B cell (primary cell): ENCODE measurements around the gene ARAF. TPM values are rescaled to one million over a fixed set of nuclear protein-coding genes. Genes with fewer than 3 reads are reported as not detected.

Source experiments
- ATAC-seq: fragments of 200-7000 bp; cut with Tn5 transposase; one replicate; pipeline ENCODE4 v1.10.0; 2021; ENCODE audit warnings: low read depth, mild to moderate bottlenecking, moderate number of reproducible peaks, moderate library complexity
- CTCF ChIA-PET: fragments of 350-600 bp; sonication (Branson Sonifier 250); formaldehyde crosslinking; loops from one replicate; lab custom pipeline; 2021; ENCODE audit warnings: antibody characterized with exemption, inconsistent platforms; lab: Charles Lee
- POLR2A ChIA-PET: fragments of 350-600 bp; sonication (Branson Sonifier 250); formaldehyde crosslinking; loops from one replicate; lab custom pipeline; 2021; ENCODE audit warnings: antibody characterized with exemption; lab: Charles Lee
- DNase-seq: peaks from one replicate; pipeline ENCODE4 v3.0.0; 2013
- H2AFZ ChIP-seq: 2 replicates; pipeline ENCODE4 v1.6.1; 2012; ENCODE audit warnings: mild to moderate bottlenecking, low read depth, low read length; ENCODE audit not compliant: insufficient read depth, poor library complexity, severe bottlenecking
- H3K27ac ChIP-seq, 2 donors: 1 replicate in 1 of 2; 2 replicates in 1 of 2; pipeline ENCODE4 v1.5.1; 2012 to 2013; ENCODE audit warnings: low read length in 2 of 2, mild to moderate bottlenecking in 2 of 2, moderate library complexity in 1 of 2
- H3K27me3 ChIP-seq, 4 experiments: fragments of 200-600 bp in 1 of 4; sonication (generic) in 1 of 4; replicated peaks in 1 of 4; 1 replicate in 2 of 4; 2 replicates in 2 of 4; pipeline versions ENCODE4 v1.6.1 to v1.7.0; 2013 to 2016; ENCODE audit warnings: low read length in 3 of 4, mild to moderate bottlenecking in 2 of 4, mixed read lengths in 1 of 4, moderate library complexity in 1 of 4; ENCODE audit not compliant: insufficient read depth in 4 of 4, control insufficient read depth in 3 of 4; ENCODE audit errors: control extremely low read depth in 1 of 4
- H3K36me3 ChIP-seq, 2 experiments: replicated peaks in 1 of 2; 1 replicate in 1 of 2; 2 replicates in 1 of 2; pipeline versions ENCODE4 v1.6.1 to v1.7.1; 2013; ENCODE audit warnings: low read length in 1 of 2; ENCODE audit not compliant: insufficient read depth in 2 of 2, control insufficient read depth in 1 of 2; ENCODE audit errors: control extremely low read depth in 1 of 2, extremely low read depth in 1 of 2
- H3K4me1 ChIP-seq, 2 donors: fragments of 200-600 bp in 1 of 2; sonication (generic) in 1 of 2; 1 replicate in 1 of 2; 2 replicates in 1 of 2; pipeline versions ENCODE4 v1.5.1 to v1.6.1; 2013 to 2017; ENCODE audit warnings: low read length in 2 of 2; ENCODE audit not compliant: control insufficient read depth in 2 of 2, insufficient read depth in 2 of 2
- H3K4me2 ChIP-seq: replicated peaks from 2 replicates; pipeline ENCODE3; 2012; ENCODE audit warnings: mild to moderate bottlenecking, low read depth, low read length; ENCODE audit not compliant: poor library complexity, severe bottlenecking
- H3K4me3 ChIP-seq, 5 experiments: fragments of 200-600 bp in 1 of 5; sonication (generic) in 1 of 5; 1 replicate in 3 of 5; 2 replicates in 2 of 5; pipeline versions ENCODE4 v1.5.1 to v1.7.0; 2011 to 2016; ENCODE audit warnings: low read length in 4 of 5, mild to moderate bottlenecking in 4 of 5, low read depth in 2 of 5, control low read depth in 1 of 5, moderate library complexity in 1 of 5; ENCODE audit not compliant: insufficient read depth in 1 of 5; ENCODE audit errors: control extremely low read depth in 1 of 5, extremely low read depth in 1 of 5
- H3K79me2 ChIP-seq: fragments of 200-600 bp; sonication (generic); one replicate; pipeline ENCODE4 v1.6.0; 2016; ENCODE audit warnings: low read length; ENCODE audit not compliant: control insufficient read depth, insufficient read depth
- H3K9ac ChIP-seq: fragments of 200-600 bp; sonication (generic); 2 replicates; pipeline ENCODE4 v1.6.1; 2017; ENCODE audit warnings: mild to moderate bottlenecking, low read length, moderate library complexity
- H3K9me3 ChIP-seq, 3 donors: one replicate each; pipeline versions ENCODE4 v1.6.1 to v1.7.1; 2013; ENCODE audit warnings: low read length in 2 of 3; ENCODE audit not compliant: control insufficient read depth in 2 of 3, insufficient read depth in 1 of 3; ENCODE audit errors: control extremely low read depth in 1 of 3
- H4K20me1 ChIP-seq: 2 replicates; pipeline ENCODE4 v1.6.0; 2012; ENCODE audit warnings: mild to moderate bottlenecking, low read length; ENCODE audit not compliant: insufficient read depth, control insufficient read depth, poor library complexity, severe bottlenecking
- H3K27ac Mint-ChIP-seq: one replicate; pipeline ENCODE4 v1.8.0; 2021; ENCODE audit warnings: mixed read lengths
- H3K27me3 Mint-ChIP-seq: one replicate; pipeline ENCODE4 v1.8.0; 2021; ENCODE audit warnings: mixed read lengths
- H3K4me1 Mint-ChIP-seq: one replicate; pipeline ENCODE4 v1.8.0; 2021; ENCODE audit warnings: mixed read lengths
- H3K4me3 Mint-ChIP-seq: one replicate; pipeline ENCODE4 v1.8.0; 2021; ENCODE audit warnings: mixed read lengths
- H3K9me3 Mint-ChIP-seq: one replicate; pipeline ENCODE4 v1.8.0; 2022; ENCODE audit warnings: mixed read lengths; ENCODE audit not compliant: insufficient read depth
- EZH2 ChIP-seq: IDR thresholded peaks from 2 replicates; pipeline ENCODE4 v1.6.1; 2012; ENCODE audit warnings: borderline replicate concordance, low read depth, mild to moderate bottlenecking, moderate library complexity, low read length; ENCODE audit not compliant: insufficient read depth, poor library complexity, severe bottlenecking
- WGBS: methylation state at CpG from one replicate; pipeline ENCODE4 v1.1.5; 2013; ENCODE audit warnings: missing lambda C conversion rate; ENCODE audit not compliant: insufficient coverage; 5-methylcytosine and 5-hydroxymethylcytosine counted together
- intact Hi-C: fragments of 100-400 bp; cut with micrococcal nuclease; formaldehyde crosslinking; loops from one replicate; pipeline ENCODE4 v1.10.0; 2022
- polyA plus RNA-seq: library from polyadenylated mRNA; depleted of rRNA; stranded (reverse); fragments of >200 nt; gene quantifications from 2 replicates; pipeline ENCODE4 v1.2.3, GENCODE V29; 2012
- total RNA-seq, 2 donors: library from RNA; stranded (reverse); fragments of 120-200 nt in 1 of 2; gene quantifications; 1 replicate in 1 of 2; 2 replicates in 1 of 2; pipeline versions ENCODE4 v1.2.3 to v1.2.4, GENCODE V29; 2013 to 2022
- TF ChIP-seq, protein P1 (sequence below): fragments of 200-600 bp; IDR thresholded peaks from one replicate; pipeline ENCODE4 v1.8.0; 2022; ENCODE audit warnings: antibody characterized with exemption, mild to moderate bottlenecking

The ARAF gene
- total and polyA plus RNA-seq, 2 donors (not counting 1 experiment from before 2014, with no cell fraction given) = 97.9 to 127 TPM

DNA sequence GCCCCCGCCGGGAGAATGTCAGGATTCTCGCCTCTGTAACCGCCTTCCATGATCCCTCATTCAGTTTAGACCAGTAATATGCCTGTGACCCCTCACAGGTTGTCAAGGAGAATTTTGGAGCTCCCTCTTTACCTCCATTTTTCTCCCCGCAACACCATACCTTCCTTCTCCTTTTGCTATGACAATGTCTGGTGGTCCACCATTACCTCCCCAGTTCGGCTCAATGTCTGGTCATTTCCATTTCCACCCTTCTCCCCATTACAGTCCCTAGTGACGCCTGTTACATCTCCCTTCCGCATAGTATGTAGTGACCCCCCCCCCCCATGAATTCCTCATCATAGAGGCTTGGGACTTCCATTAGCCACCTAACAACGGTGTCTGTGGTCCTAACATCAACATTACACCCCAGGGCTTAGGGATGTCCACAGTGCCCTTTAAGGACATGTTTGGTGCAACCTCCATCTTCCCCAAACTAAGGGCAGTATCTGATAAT, 700 bp downstream of the ARAF start:
- Histone ChIP-seq H3K27me3 (no peaks in the 10 kb centered on the region), H3K79me2 (peaks cover 22% of the 10 kb centered on the region), H3K27ac (peak overlapping the region; percentile 89 to 91), H3K9ac (peak overlapping the region; percentile 78), H2AFZ (peak overlapping the region; percentile 60), H3K36me3 (peaks cover 0 to 29% of the 10 kb centered on the region in 2 experiments), H3K4me1 (peaks cover 10 to 36% of the 10 kb centered on the region in 2 donors), H4K20me1 (peaks cover 39% of the 10 kb centered on the region), H3K9me3 (no peaks in the 10 kb centered on the region), H3K4me2 (peak overlapping the region; percentile 71), H3K4me3 (peak overlapping the region; percentile 55 to 81 (median 75))
- no peak for DNase-seq
- CTCF ChIA-PET = interaction anchor here (0.7 to 1.1 kb wide), 2 partner anchors 67 to 385 kb away, joined by 3 read pairs; no protein-coding TSS in a partner anchor
- Mint-ChIP-seq H3K4me3 (peak overlapping the region; percentile 87), H3K9me3 (no peaks in the 10 kb centered on the region), H3K4me1 (peaks cover 33% of the 10 kb centered on the region), H3K27me3 (no peaks in the 10 kb centered on the region), H3K27ac (peak overlapping the region; percentile 96)
- POLR2A ChIA-PET = interaction anchor here (0.6 to 1.7 kb wide), 3 partner anchors 12 to 406 kb away, joined by 4 to 11 read pairs (median 7); no protein-coding TSS in a partner anchor
- intact Hi-C loops = loop anchor here (1.0 to 2.0 kb wide), 7 partner anchors 59 to 329 kb away; partner anchors contain the start of genes ELK1, USP11, UXT and ZNF41
- no peak for TF ChIP-seq EZH2
- TF ChIP-seq, protein P1, sequence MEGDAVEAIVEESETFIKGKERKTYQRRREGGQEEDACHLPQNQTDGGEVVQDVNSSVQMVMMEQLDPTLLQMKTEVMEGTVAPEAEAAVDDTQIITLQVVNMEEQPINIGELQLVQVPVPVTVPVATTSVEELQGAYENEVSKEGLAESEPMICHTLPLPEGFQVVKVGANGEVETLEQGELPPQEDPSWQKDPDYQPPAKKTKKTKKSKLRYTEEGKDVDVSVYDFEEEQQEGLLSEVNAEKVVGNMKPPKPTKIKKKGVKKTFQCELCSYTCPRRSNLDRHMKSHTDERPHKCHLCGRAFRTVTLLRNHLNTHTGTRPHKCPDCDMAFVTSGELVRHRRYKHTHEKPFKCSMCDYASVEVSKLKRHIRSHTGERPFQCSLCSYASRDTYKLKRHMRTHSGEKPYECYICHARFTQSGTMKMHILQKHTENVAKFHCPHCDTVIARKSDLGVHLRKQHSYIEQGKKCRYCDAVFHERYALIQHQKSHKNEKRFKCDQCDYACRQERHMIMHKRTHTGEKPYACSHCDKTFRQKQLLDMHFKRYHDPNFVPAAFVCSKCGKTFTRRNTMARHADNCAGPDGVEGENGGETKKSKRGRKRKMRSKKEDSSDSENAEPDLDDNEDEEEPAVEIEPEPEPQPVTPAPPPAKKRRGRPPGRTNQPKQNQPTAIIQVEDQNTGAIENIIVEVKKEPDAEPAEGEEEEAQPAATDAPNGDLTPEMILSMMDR = no peak
- WGBS = 0% methylated on average over 4 of the region's 9 CpGs
- no peak for ATAC-seq

DNA sequence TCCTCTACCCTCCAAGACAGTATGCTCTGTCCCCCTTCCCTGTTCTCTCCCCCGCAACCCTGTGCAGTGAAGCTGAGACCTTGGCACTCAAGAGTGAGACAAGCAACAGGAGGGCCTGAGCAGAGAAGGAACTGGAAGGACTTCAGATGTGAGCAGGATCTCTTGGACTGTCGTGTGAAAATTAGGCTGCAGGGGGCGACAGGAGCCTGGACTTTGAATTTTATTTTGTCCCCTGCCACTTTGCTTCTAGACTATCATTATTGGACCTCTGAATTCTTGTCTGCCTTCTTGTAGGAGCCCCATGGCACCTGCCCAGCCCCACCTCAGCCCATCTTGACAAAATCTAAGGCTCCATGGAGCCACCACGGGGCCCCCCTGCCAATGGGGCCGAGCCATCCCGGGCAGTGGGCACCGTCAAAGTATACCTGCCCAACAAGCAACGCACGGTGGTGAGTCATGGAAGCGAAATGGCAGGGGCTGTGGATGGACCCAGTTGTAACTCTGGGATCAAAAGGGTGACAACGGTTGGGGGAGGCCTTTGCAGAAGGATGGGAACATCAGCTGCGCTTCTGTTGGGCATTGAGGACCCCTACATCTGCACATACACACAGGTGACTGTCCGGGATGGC, 1.7 kb downstream of the ARAF start:
- Histone ChIP-seq H3K4me1 (peaks cover 13 to 39% of the 10 kb centered on the region in 2 donors), H3K4me3 (no peak overlapping the region), H4K20me1 (peaks cover 49% of the 10 kb centered on the region), H3K27ac (no peak overlapping the region), H3K36me3 (peaks cover 0 to 37% of the 10 kb centered on the region in 2 experiments), H2AFZ (no peak overlapping the region), H3K27me3 (no peaks in the 10 kb centered on the region), H3K4me2 (no peak overlapping the region), H3K9ac (no peak overlapping the region), H3K79me2 (peaks cover 22% of the 10 kb centered on the region), H3K9me3 (no peaks in the 10 kb centered on the region)
- peak overlapping the region; percentile 77 for H3K4me3 Mint-ChIP-seq
- ATAC-seq (no peak), DNase-seq (no peak)
- H3K4me1 Mint-ChIP-seq = peaks cover 39% of the 10 kb centered on the region
- intact Hi-C loops = no loop called here
- ChIA-PET CTCF (no interaction called here), POLR2A (no interaction called here)
- peak overlapping the region; percentile 61 for H3K27ac Mint-ChIP-seq
- H3K27me3 Mint-ChIP-seq = no peaks in the 10 kb centered on the region
- WGBS = 80% methylated on average over 1 of the region's 13 CpGs
- TF ChIP-seq EZH2 = no peak
- TF ChIP-seq, protein P1 = no peak
- H3K9me3 Mint-ChIP-seq = no peaks in the 10 kb centered on the region
